GM23338 (cell line): Measurements from ENCODE around the gene CPD. TPM values are rescaled to one million over a fixed set of nuclear protein-coding genes. Genes with fewer than 3 reads are reported as not detected.

Experiments
- ATAC-seq: fragments of 200-7000 bp; cut with Tn5 transposase; 3 replicates; pipeline ENCODE4 v1.9.1; 2020
- DNase-seq: peaks from one replicate; pipeline ENCODE4 v3.0.0-alpha.2; 2015; ENCODE audit warnings: low spot score
- H2AFZ ChIP-seq: fragments of 200-600 bp; sonication (generic); 2 replicates; pipeline ENCODE4 v1.8.0; 2016; ENCODE audit warnings: antibody characterized with exemption, mild to moderate bottlenecking, moderate library complexity
- H3F3A ChIP-seq: fragments of 200-600 bp; sonication (generic); replicated peaks from 2 replicates; pipeline ENCODE4 v1.8.0; 2017; ENCODE audit warnings: antibody characterized with exemption, mixed run types, low read depth
- H3K27ac ChIP-seq: fragments of 200-600 bp; sonication (generic); 2 replicates; pipeline ENCODE4 v1.6.1; 2016; ENCODE audit warnings: low read depth
- H3K27me3 ChIP-seq: fragments of 200-600 bp; sonication (generic); 2 replicates; pipeline ENCODE4 v1.8.0; 2016; ENCODE audit warnings: mild to moderate bottlenecking, mixed run types, moderate library complexity; ENCODE audit not compliant: insufficient read depth
- H3K36me3 ChIP-seq: fragments of 200-600 bp; sonication (generic); 2 replicates; pipeline ENCODE4 v1.8.0; 2016; ENCODE audit warnings: mild to moderate bottlenecking; ENCODE audit not compliant: insufficient read depth
- H3K4me1 ChIP-seq: fragments of 200-600 bp; sonication (generic); 2 replicates; pipeline ENCODE4 v1.8.0; 2016; ENCODE audit warnings: mild to moderate bottlenecking, moderate library complexity; ENCODE audit not compliant: insufficient read depth
- H3K4me2 ChIP-seq: fragments of 200-600 bp; sonication (generic); 2 replicates; pipeline ENCODE4 v1.7.1; 2017; ENCODE audit warnings: mixed run types
- H3K4me3 ChIP-seq: fragments of 200-600 bp; sonication (generic); 2 replicates; pipeline ENCODE4 v1.6.1; 2016; ENCODE audit warnings: mixed run types
- H3K79me2 ChIP-seq: fragments of 200-600 bp; sonication (generic); replicated peaks from 2 replicates; pipeline ENCODE4 v1.8.0; 2017; ENCODE audit warnings: mild to moderate bottlenecking; ENCODE audit not compliant: insufficient read depth
- H3K9me2 ChIP-seq: fragments of 200-600 bp; sonication (generic); 2 replicates; pipeline ENCODE4 v1.8.0; 2017; ENCODE audit not compliant: insufficient read depth
- H4K20me1 ChIP-seq: fragments of 200-600 bp; sonication (generic); replicated peaks from 2 replicates; pipeline ENCODE4 v1.8.0; 2017; ENCODE audit warnings: mild to moderate bottlenecking; ENCODE audit not compliant: insufficient read depth
- H3K27ac Mint-ChIP-seq: 2 replicates; pipeline ENCODE4 v1.8.0; 2020; ENCODE audit warnings: inconsistent platforms, mild to moderate bottlenecking, moderate library complexity, mixed read lengths
- H3K27me3 Mint-ChIP-seq: 3 replicates; pipeline ENCODE4 v1.8.0; 2022; ENCODE audit warnings: low read depth, mild to moderate bottlenecking, moderate library complexity, mixed read lengths, inconsistent platforms; ENCODE audit not compliant: insufficient read depth, poor library complexity
- H3K36me3 Mint-ChIP-seq: 3 replicates; pipeline ENCODE4 v1.8.0; 2021; ENCODE audit warnings: low read depth, mild to moderate bottlenecking, inconsistent platforms, moderate library complexity, mixed read lengths
- H3K4me1 Mint-ChIP-seq: 3 replicates; pipeline ENCODE4 v1.8.0; 2020; ENCODE audit warnings: mild to moderate bottlenecking, inconsistent platforms, mixed read lengths
- H3K4me3 Mint-ChIP-seq: 3 replicates; pipeline ENCODE4 v1.8.0; 2021; ENCODE audit warnings: moderate library complexity, mild to moderate bottlenecking, inconsistent platforms, mixed read lengths
- H3K9me3 Mint-ChIP-seq: 3 replicates; pipeline ENCODE4 v1.8.0; 2020; ENCODE audit warnings: moderate library complexity, mild to moderate bottlenecking, inconsistent platforms, mixed read lengths
- CREB1 ChIP-seq: fragments of 250-450 bp; sonication (Bioruptor Pico); IDR thresholded peaks from 2 replicates; pipeline ENCODE4 v1.5.0; 2020; ENCODE audit warnings: low read depth, mild to moderate bottlenecking, moderate library complexity
- CTCF ChIP-seq, 2 experiments: fragments of 200-600 bp in 1 of 2; sonication (generic) in 1 of 2; conservative IDR thresholded peaks; 2 replicates each; pipeline versions ENCODE4 v1.5.1 to v1.6.1; 2016 to 2017; ENCODE audit warnings: antibody characterized with exemption in 2 of 2, low read depth in 2 of 2, mild to moderate bottlenecking in 2 of 2, moderate library complexity in 1 of 2
- EZH2 ChIP-seq: fragments of 200-600 bp; sonication (generic); IDR thresholded peaks from one replicate; pipeline ENCODE4 v1.8.0; 2017; ENCODE audit warnings: antibody characterized with exemption, mild to moderate bottlenecking, low read depth; ENCODE audit not compliant: unreplicated experiment
- EZH2phosphoT487 ChIP-seq: fragments of 200-600 bp; sonication (generic); IDR thresholded peaks from one replicate; pipeline ENCODE4 v1.8.1; 2018; ENCODE audit warnings: antibody characterized with exemption; ENCODE audit not compliant: unreplicated experiment
- JUNB ChIP-seq: IDR thresholded peaks from one replicate; pipeline ENCODE4 v1.6.1; 2016; ENCODE audit warnings: antibody characterized with exemption; ENCODE audit not compliant: unreplicated experiment
- NANOG ChIP-seq: IDR thresholded peaks from 2 replicates; pipeline ENCODE4 v1.6.1; 2016; ENCODE audit warnings: antibody characterized with exemption, borderline replicate concordance
- POLR2AphosphoS5 ChIP-seq: IDR thresholded peaks from 2 replicates; pipeline ENCODE4 v1.6.1; 2016; ENCODE audit warnings: antibody characterized with exemption, low read depth
- REST ChIP-seq: IDR thresholded peaks from one replicate; pipeline ENCODE4 v1.6.1; 2018; ENCODE audit warnings: antibody characterized with exemption; ENCODE audit not compliant: unreplicated experiment
- STAT1 ChIP-seq: IDR thresholded peaks from one replicate; pipeline ENCODE4 v1.6.1; 2016; ENCODE audit warnings: antibody characterized with exemption; ENCODE audit not compliant: unreplicated experiment
- ZNF114 ChIP-seq: fragments of 250-450 bp; sonication (Bioruptor Pico); IDR thresholded peaks from 2 replicates; pipeline ENCODE4 v1.5.0; 2020; ENCODE audit warnings: mild to moderate bottlenecking, moderate library complexity
- ZNF331 ChIP-seq: fragments of 250-450 bp; sonication (Bioruptor Pico); IDR thresholded peaks from 2 replicates; pipeline ENCODE4 v1.5.0; 2020; ENCODE audit warnings: low read depth, mild to moderate bottlenecking, moderate library complexity
- ZNF462 ChIP-seq: fragments of 250-450 bp; sonication (Bioruptor Pico); IDR thresholded peaks from 2 replicates; pipeline ENCODE4 v1.5.0; 2020; ENCODE audit warnings: mild to moderate bottlenecking, moderate library complexity
- polyA plus RNA-seq: library from polyadenylated mRNA; unstranded; fragments of >200 nt; fragmentation: Nextera tagmentation; extraction: Ambion mirVana; gene quantifications from 2 replicates; pipeline ENCODE4 v1.2.1, GENCODE V29; 2016
- total RNA-seq: library from RNA; depleted of rRNA; stranded (reverse); fragments of >200 nt; shearing (Covaris generic); gene quantifications from 2 replicates; pipeline ENCODE4 v1.2.3, GENCODE V29; 2014
- TF ChIP-seq, protein P1 (sequence below): IDR thresholded peaks from 2 replicates; pipeline ENCODE4 v1.6.1; 2016; ENCODE audit warnings: antibody characterized with exemption

Gene CPD
- total and polyA plus RNA-seq, 2 experiments from 2014 or later, result 6.2 to 57.8 TPM

DNA sequence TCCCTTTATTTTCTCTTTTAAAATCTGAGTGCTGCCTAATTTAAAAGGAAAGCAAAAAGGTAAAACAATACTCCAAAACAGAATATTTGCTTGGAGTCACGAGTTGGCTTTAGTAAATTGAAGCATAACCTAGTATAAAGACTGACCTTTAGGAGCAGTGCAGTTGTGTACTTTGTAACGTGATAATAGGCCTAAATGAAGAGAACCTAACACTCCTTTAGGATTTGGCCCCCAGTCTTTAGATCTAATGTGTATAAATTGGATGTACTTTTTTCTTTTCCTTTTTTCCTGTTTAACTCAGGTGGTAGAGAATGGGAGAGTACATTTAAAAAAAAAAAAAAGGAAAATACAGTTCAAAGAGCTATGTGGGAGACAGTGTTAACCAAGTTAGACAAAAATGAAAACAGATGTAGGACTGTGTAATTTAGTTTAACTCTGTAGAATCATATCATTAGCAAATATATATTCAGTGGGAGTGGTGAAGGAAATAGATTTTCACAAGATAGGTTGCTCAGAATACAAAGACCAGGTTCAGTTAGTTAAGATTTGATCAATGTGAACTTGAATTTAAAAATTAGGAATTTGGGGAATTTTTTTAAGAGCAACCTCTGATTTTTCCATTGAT, 16.8 kb downstream of the CPD start:
- Histone ChIP-seq H3K9me2 (no peaks in the 10 kb centered on the region), H3K4me2 (no peak overlapping the region), H3K27ac (no peak overlapping the region), H3K4me1 (no peaks in the 10 kb centered on the region), H3K27me3 (no peaks in the 10 kb centered on the region), H3K4me3 (no peak overlapping the region), H3K36me3 (no peaks in the 10 kb centered on the region), H3K79me2 (no peaks in the 10 kb centered on the region; the same call in 1 of the 2 replicates), H2AFZ (no peak overlapping the region), H4K20me1 (no peaks in the 10 kb centered on the region; the same call in 1 of the 2 replicates), H3F3A (no peaks in the 10 kb centered on the region)
- H3K4me1 Mint-ChIP-seq, result no peaks in the 10 kb centered on the region
- no peak overlapping the region for H3K4me3 Mint-ChIP-seq
- peak overlapping the region; percentile 10; the same call in 1 of the 2 replicates for H3K27ac Mint-ChIP-seq
- TF ChIP-seq JUNB (no peak), EZH2 (no peak), STAT1 (no peak), EZH2phosphoT487 (no peak), CREB1 (CRISPR knock-in tag) (no peak), ZNF462 (CRISPR knock-in tag) (no peak), CTCF (conservative IDR thresholded peaks at IDR 0.05; ENCODE audit: low read depth in 2 of 2) (no peak), NANOG (no peak), ZNF114 (CRISPR knock-in tag) (no peak), POLR2AphosphoS5 (no peak), REST (no peak), ZNF331 (CRISPR knock-in tag) (no peak)
- TF ChIP-seq, protein P1, sequence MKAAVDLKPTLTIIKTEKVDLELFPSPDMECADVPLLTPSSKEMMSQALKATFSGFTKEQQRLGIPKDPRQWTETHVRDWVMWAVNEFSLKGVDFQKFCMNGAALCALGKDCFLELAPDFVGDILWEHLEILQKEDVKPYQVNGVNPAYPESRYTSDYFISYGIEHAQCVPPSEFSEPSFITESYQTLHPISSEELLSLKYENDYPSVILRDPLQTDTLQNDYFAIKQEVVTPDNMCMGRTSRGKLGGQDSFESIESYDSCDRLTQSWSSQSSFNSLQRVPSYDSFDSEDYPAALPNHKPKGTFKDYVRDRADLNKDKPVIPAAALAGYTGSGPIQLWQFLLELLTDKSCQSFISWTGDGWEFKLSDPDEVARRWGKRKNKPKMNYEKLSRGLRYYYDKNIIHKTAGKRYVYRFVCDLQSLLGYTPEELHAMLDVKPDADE, result no peak
- ATAC-seq, result no peak
- H3K27me3 Mint-ChIP-seq, result no peaks in the 10 kb centered on the region
- no peaks in the 10 kb centered on the region for H3K9me3 Mint-ChIP-seq
- DNase-seq, result no peak
- no peaks in the 10 kb centered on the region for H3K36me3 Mint-ChIP-seq
